H9 (cell line): ENCODE measurements around the gene MSI2. TPM values are rescaled to one million over a fixed set of nuclear protein-coding genes. Genes with fewer than 3 reads are reported as not detected.

Source experiments
- DNase-seq: peaks from one replicate; pipeline ENCODE4 v3.0.0-alpha.2; 2017
- H2AFZ ChIP-seq: one replicate; pipeline ENCODE4 v1.6.1; 2013; ENCODE audit warnings: mild to moderate bottlenecking, low read length, control low read depth, moderate library complexity
- H2AK5ac ChIP-seq: 2 replicates; pipeline ENCODE4 v1.6.1; 2013; ENCODE audit warnings: low read length, control low read depth, mixed read lengths; ENCODE audit not compliant: insufficient read length
- H2BK120ac ChIP-seq: one replicate; pipeline ENCODE4 v1.6.1; 2013; ENCODE audit warnings: low read depth, mild to moderate bottlenecking, low read length, control low read depth, inconsistent platforms; ENCODE audit not compliant: poor library complexity, severe bottlenecking
- H2BK12ac ChIP-seq: 2 replicates; pipeline ENCODE4 v1.6.1; 2013; ENCODE audit warnings: low read length, control low read depth, mixed read lengths, low read depth; ENCODE audit not compliant: insufficient read length
- H2BK15ac ChIP-seq: 2 replicates; pipeline ENCODE4 v1.6.1; 2013; ENCODE audit warnings: low read depth, low read length, control low read depth
- H2BK20ac ChIP-seq: one replicate; pipeline ENCODE4 v1.6.1; 2013; ENCODE audit warnings: low read depth, mild to moderate bottlenecking, low read length, control low read depth, inconsistent platforms; ENCODE audit not compliant: poor library complexity, severe bottlenecking
- H2BK5ac ChIP-seq: 2 replicates; pipeline ENCODE4 v1.6.1; 2013; ENCODE audit warnings: low read length, control low read depth, mixed read lengths; ENCODE audit not compliant: insufficient read length
- H3K14ac ChIP-seq: 2 replicates; pipeline ENCODE4 v1.6.1; 2013; ENCODE audit warnings: low read length, control low read depth; ENCODE audit not compliant: insufficient read depth
- H3K18ac ChIP-seq: 2 replicates; pipeline ENCODE4 v1.6.1; 2013; ENCODE audit warnings: low read depth, mild to moderate bottlenecking, mixed read lengths, low read length, control low read depth; ENCODE audit not compliant: insufficient read length
- H3K23ac ChIP-seq: 2 replicates; pipeline ENCODE4 v1.6.1; 2013; ENCODE audit warnings: low read length, control low read depth, mixed read lengths, low read depth; ENCODE audit not compliant: insufficient read length
- H3K23me2 ChIP-seq: 2 replicates; pipeline ENCODE4 v1.6.1; 2013; ENCODE audit warnings: low read depth, mild to moderate bottlenecking, mixed read lengths, low read length, control low read depth; ENCODE audit not compliant: insufficient read length, poor library complexity, severe bottlenecking
- H3K27ac ChIP-seq: 2 replicates; pipeline ENCODE4 v1.5.1; 2013; ENCODE audit warnings: low read length, control low read depth, mixed read lengths, low read depth; ENCODE audit not compliant: insufficient read length
- H3K27me3 ChIP-seq: 2 replicates; pipeline ENCODE4 v1.6.1; 2013; ENCODE audit warnings: low read length, control low read depth, inconsistent platforms; ENCODE audit not compliant: insufficient read depth
- H3K4ac ChIP-seq: 2 replicates; pipeline ENCODE4 v1.6.1; 2013; ENCODE audit warnings: low read depth, mild to moderate bottlenecking, control low read depth, inconsistent platforms, low read length, moderate library complexity
- H3K4me1 ChIP-seq: 2 replicates; pipeline ENCODE4 v1.6.1; 2013; ENCODE audit warnings: low read length, control low read depth, inconsistent platforms; ENCODE audit not compliant: insufficient read depth
- H3K4me2 ChIP-seq: 2 replicates; pipeline ENCODE4 v1.6.1; 2013; ENCODE audit warnings: low read length, control low read depth, mixed read lengths; ENCODE audit not compliant: insufficient read length, insufficient read depth
- H3K56ac ChIP-seq: 2 replicates; pipeline ENCODE4 v1.6.1; 2013; ENCODE audit warnings: low read depth, mild to moderate bottlenecking, mixed read lengths, low read length, control low read depth; ENCODE audit not compliant: insufficient read length
- H3K79me1 ChIP-seq: 2 replicates; pipeline ENCODE4 v1.6.1; 2013; ENCODE audit warnings: low read depth, mild to moderate bottlenecking, moderate library complexity, low read length, control low read depth, inconsistent platforms; ENCODE audit not compliant: insufficient read depth, poor library complexity, severe bottlenecking
- H3K79me2 ChIP-seq: 2 replicates; pipeline ENCODE4 v1.6.1; 2013; ENCODE audit warnings: low read length, control low read depth, inconsistent platforms; ENCODE audit not compliant: insufficient read depth
- H3K9ac ChIP-seq: 2 replicates; pipeline ENCODE4 v1.6.1; 2013; ENCODE audit warnings: low read length, control low read depth, mixed read lengths; ENCODE audit not compliant: insufficient read length; ENCODE audit errors: extremely low read depth
- H3K9me3 ChIP-seq: one replicate; pipeline ENCODE4 v1.6.1; 2013; ENCODE audit warnings: low read depth, low read length, inconsistent platforms; ENCODE audit not compliant: control insufficient read depth
- H3T11ph ChIP-seq: one replicate; pipeline ENCODE4 v1.6.1; 2013; ENCODE audit warnings: mild to moderate bottlenecking, low read length, control low read depth, inconsistent platforms
- H4K20me1 ChIP-seq: one replicate; pipeline ENCODE4 v1.6.1; 2013; ENCODE audit not compliant: control insufficient read depth, insufficient read length, insufficient read depth
- H4K5ac ChIP-seq: 2 replicates; pipeline ENCODE4 v1.6.1; 2013; ENCODE audit warnings: low read depth, mild to moderate bottlenecking, mixed read lengths, low read length, control low read depth; ENCODE audit not compliant: insufficient read length
- H4K8ac ChIP-seq: replicated peaks from 2 replicates; pipeline ENCODE4 v1.6.1; 2013; ENCODE audit warnings: low read length, control low read depth, mixed read lengths, low read depth; ENCODE audit not compliant: insufficient read length
- H4K91ac ChIP-seq: 2 replicates; pipeline ENCODE4 v1.6.1; 2013; ENCODE audit warnings: low read depth, mild to moderate bottlenecking, moderate library complexity, mixed read lengths, low read length, control low read depth; ENCODE audit not compliant: insufficient read length
- H3K27ac Mint-ChIP-seq, 3 experiments: 2 replicates in 2 of 3; 3 replicates in 1 of 3; pipeline ENCODE4 v1.8.0; 2020 to 2021; ENCODE audit warnings: mixed read lengths in 3 of 3, mild to moderate bottlenecking in 1 of 3, moderate library complexity in 1 of 3
- H3K27me3 Mint-ChIP-seq: 2 replicates; pipeline ENCODE4 v1.8.0; 2021; ENCODE audit warnings: low read depth, mild to moderate bottlenecking, moderate library complexity, mixed read lengths
- H3K36me3 Mint-ChIP-seq, 3 experiments: 2 replicates in 2 of 3; 3 replicates in 1 of 3; pipeline ENCODE4 v1.8.0; 2020 to 2021; ENCODE audit warnings: low read depth in 3 of 3, mixed read lengths in 3 of 3; ENCODE audit not compliant: insufficient read depth in 1 of 3
- H3K4me1 Mint-ChIP-seq, 2 experiments: 2 replicates each; pipeline ENCODE4 v1.8.0; 2020; ENCODE audit warnings: mixed read lengths in 2 of 2
- H3K4me3 Mint-ChIP-seq, 2 experiments: 2 replicates in 1 of 2; 3 replicates in 1 of 2; pipeline ENCODE4 v1.8.0; 2020 to 2021; ENCODE audit warnings: mild to moderate bottlenecking in 2 of 2, mixed read lengths in 2 of 2, moderate library complexity in 1 of 2
- H3K9me3 Mint-ChIP-seq, 2 experiments: 2 replicates in 1 of 2; 3 replicates in 1 of 2; pipeline ENCODE4 v1.8.0; 2020; ENCODE audit warnings: mild to moderate bottlenecking in 2 of 2, mixed read lengths in 2 of 2, moderate library complexity in 1 of 2
- WGBS: extraction: QIAGEN DNeasy Blood & Tissue Kit; methylation state at CpG from one replicate; pipeline ENCODE4 v1.1.7; 2013; ENCODE audit warnings: missing lambda C conversion rate, low lambda C conversion rate, mixed read lengths; ENCODE audit not compliant: insufficient read length; ENCODE audit errors: extremely low coverage; 5-methylcytosine and 5-hydroxymethylcytosine counted together
- total RNA-seq: library from RNA; stranded (reverse); gene quantifications from 2 replicates; pipeline ENCODE4 v1.2.1, GENCODE V29; 2021
- TF ChIP-seq, protein P1 (sequence below): fragments of 200-600 bp; sonication (generic); conservative IDR thresholded peaks from 3 replicates; pipeline ENCODE4 v1.8.0; 2021; ENCODE audit warnings: antibody characterized with exemption, mild to moderate bottlenecking

Gene MSI2
- total RNA-seq, 1 experiment from 2014 or later: 98.5 TPM

DNA sequence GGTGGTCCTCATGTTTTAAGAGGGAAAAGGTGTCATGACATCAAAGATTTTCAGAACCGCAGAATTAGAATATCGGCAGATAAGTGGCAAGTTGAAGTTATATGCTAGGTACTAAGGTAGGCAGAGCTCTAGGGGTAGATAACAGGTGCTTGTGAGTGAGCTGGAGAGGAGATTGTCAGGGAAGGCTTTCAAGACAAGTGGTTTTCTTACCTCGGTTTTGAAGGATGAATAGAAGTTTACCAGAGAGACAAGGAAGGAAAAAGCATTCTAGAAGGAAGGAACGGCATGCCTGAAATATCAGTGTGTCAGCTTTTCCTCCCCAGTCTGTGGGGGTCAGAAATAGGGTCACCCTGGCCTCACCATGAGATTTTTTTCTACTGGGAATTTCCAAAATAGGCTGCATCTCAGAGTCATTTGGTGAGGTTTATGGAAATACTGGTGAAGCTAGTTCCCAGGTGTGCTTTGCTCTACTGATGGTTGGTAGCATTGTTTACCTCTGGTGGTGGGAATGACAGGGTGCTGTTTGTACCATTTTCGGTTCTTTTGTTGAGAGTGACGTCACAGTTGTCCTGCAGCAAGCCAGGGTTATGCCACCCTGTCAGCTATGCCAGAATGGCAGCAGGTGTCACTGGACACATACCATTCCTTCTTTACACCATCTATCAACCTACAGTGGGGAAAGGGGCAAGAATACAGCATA lies 112.5 kb downstream of the MSI2 start:
- Mint-ChIP-seq H3K27me3 (no peaks in the 10 kb centered on the region), H3K4me3 (no peak overlapping the region), H3K36me3 (peaks cover 12 to 18% (median 14%) of the 10 kb centered on the region in 3 experiments), H3K4me1 (peaks cover 47 to 57% of the 10 kb centered on the region in 2 experiments), H3K9me3 (peaks cover 7 to 12% of the 10 kb centered on the region in 2 experiments; a peak in 3 of 5 replicates), H3K27ac (peak overlapping the region in 1 of 3 experiments; percentile 76; a peak in 2 of 7 replicates)
- DNase-seq: no peak
- H4K8ac ChIP-seq: no peak overlapping the region
- no peak overlapping the region for H2BK15ac ChIP-seq
- H4K91ac ChIP-seq: no peak overlapping the region
- no peak overlapping the region for H2BK120ac ChIP-seq
- no CpG with 5 or more reads among the region's 6 CpGs for WGBS
- H3K14ac ChIP-seq: no peak overlapping the region
- no peak overlapping the region for H2AK5ac ChIP-seq
- H3K56ac ChIP-seq: no peak overlapping the region
- TF ChIP-seq, protein P1, sequence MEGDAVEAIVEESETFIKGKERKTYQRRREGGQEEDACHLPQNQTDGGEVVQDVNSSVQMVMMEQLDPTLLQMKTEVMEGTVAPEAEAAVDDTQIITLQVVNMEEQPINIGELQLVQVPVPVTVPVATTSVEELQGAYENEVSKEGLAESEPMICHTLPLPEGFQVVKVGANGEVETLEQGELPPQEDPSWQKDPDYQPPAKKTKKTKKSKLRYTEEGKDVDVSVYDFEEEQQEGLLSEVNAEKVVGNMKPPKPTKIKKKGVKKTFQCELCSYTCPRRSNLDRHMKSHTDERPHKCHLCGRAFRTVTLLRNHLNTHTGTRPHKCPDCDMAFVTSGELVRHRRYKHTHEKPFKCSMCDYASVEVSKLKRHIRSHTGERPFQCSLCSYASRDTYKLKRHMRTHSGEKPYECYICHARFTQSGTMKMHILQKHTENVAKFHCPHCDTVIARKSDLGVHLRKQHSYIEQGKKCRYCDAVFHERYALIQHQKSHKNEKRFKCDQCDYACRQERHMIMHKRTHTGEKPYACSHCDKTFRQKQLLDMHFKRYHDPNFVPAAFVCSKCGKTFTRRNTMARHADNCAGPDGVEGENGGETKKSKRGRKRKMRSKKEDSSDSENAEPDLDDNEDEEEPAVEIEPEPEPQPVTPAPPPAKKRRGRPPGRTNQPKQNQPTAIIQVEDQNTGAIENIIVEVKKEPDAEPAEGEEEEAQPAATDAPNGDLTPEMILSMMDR: no peak
- peaks cover 8% of the 10 kb centered on the region; the same call in 1 of the 2 replicates for H3K4me1 ChIP-seq
- H4K20me1 ChIP-seq: peaks cover 2% of the 10 kb centered on the region
- H3K18ac ChIP-seq: no peak overlapping the region
- no peaks in the 10 kb centered on the region for H3K79me2 ChIP-seq
- H2BK12ac ChIP-seq: no peak overlapping the region
- peaks cover 8% of the 10 kb centered on the region for H3K79me1 ChIP-seq
- no peak overlapping the region for H3K27ac ChIP-seq
- H3T11ph ChIP-seq: no peak overlapping the region
- H2BK5ac ChIP-seq: no peak overlapping the region
- no peaks in the 10 kb centered on the region for H3K23me2 ChIP-seq
- no peak overlapping the region for H3K4ac ChIP-seq
- peaks cover 4% of the 10 kb centered on the region for H3K9me3 ChIP-seq
- H3K27me3 ChIP-seq: no peaks in the 10 kb centered on the region
- no peak overlapping the region for H2BK20ac ChIP-seq
- H2AFZ ChIP-seq: no peak overlapping the region
- no peak overlapping the region for H3K4me2 ChIP-seq
- no peak overlapping the region for H4K5ac ChIP-seq
- H3K23ac ChIP-seq: no peak overlapping the region
- H3K9ac ChIP-seq: no peak overlapping the region
